ENCODE measurements around the gene UBE4B. TPM values are rescaled to one million over a fixed set of nuclear protein-coding genes. Genes with fewer than 3 reads are reported as not detected.
"Not testable (repeated sequence)": the region's sequence is repeated elsewhere in the genome, so short reads cannot be mapped to it uniquely, and the experiment has no call there.

Gene UBE4B
- total RNA-seq, 1 donor from 2014 or later, result 39.1 TPM

DNA sequence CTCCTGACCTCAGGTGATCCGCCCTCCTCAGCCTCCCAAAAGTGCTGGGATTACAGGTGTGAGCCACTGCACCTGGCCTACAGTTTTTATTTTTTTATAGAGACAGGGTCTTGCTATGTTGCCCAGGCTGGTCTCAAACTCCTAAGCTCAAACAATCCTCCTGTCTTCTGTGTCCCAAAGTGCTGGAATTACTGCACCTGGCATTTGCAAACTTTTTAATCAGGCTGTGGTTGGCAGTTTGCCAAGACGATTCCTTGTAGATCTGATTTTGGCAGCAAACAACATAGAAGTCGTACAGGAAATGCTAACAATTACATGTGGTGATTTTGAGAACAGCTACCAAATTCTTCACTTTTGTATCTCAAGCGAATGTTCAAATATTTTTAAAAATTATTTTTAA is 25.6 kb upstream of the UBE4B start:
- ATAC-seq (no peak), DNase-seq (no peak)
- H3K27me3 ChIP-seq (ENCODE audit: low read depth), result peaks cover 25% of the 10 kb centered on the region
- H3K4me1 ChIP-seq, result no peaks in the 10 kb centered on the region
- H3K9me3 ChIP-seq, result no peaks in the 10 kb centered on the region
- H3K36me3 ChIP-seq, result no peaks in the 10 kb centered on the region
- H3K27ac ChIP-seq, result no peak overlapping the region
- H3K4me3 ChIP-seq, result no peak overlapping the region
- TF ChIP-seq, protein P1, sequence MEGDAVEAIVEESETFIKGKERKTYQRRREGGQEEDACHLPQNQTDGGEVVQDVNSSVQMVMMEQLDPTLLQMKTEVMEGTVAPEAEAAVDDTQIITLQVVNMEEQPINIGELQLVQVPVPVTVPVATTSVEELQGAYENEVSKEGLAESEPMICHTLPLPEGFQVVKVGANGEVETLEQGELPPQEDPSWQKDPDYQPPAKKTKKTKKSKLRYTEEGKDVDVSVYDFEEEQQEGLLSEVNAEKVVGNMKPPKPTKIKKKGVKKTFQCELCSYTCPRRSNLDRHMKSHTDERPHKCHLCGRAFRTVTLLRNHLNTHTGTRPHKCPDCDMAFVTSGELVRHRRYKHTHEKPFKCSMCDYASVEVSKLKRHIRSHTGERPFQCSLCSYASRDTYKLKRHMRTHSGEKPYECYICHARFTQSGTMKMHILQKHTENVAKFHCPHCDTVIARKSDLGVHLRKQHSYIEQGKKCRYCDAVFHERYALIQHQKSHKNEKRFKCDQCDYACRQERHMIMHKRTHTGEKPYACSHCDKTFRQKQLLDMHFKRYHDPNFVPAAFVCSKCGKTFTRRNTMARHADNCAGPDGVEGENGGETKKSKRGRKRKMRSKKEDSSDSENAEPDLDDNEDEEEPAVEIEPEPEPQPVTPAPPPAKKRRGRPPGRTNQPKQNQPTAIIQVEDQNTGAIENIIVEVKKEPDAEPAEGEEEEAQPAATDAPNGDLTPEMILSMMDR (IDR thresholded peaks at IDR 0.05), result no peak
- intact Hi-C loops (cut with DNase I), result no loop called here

DNA sequence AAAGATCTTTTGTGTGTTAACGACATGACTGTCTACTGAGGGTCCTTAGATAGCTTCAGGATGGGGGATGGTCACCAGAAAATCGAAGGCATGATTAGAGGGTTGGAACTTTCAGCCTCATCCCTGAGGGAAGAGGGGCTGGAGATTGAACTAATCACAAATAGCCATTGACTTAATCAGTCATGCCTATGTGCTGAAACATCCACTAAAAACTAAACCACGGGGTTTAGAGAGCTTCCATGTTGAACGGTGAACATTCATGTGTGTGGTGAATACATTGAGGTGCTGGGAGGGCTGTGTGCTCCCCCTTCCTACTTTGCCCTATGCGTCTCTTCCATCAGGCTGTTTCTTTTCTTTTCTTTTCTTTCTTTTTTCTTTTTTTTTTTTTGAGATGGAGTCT is 18.7 kb upstream of the UBE4B start:
- no peak overlapping the region for H3K27ac ChIP-seq
- no peaks in the 10 kb centered on the region for H3K9me3 ChIP-seq
- no peaks in the 10 kb centered on the region for H3K27me3 ChIP-seq (ENCODE audit: low read depth)
- intact Hi-C loops (cut with DNase I), result no loop called here
- ATAC-seq (no peak), DNase-seq (no peak)
- no peaks in the 10 kb centered on the region for H3K36me3 ChIP-seq
- TF ChIP-seq, protein P1 (IDR thresholded peaks at IDR 0.05), result no peak
- H3K4me3 ChIP-seq, result no peak overlapping the region
- H3K4me1 ChIP-seq, result peaks cover 5% of the 10 kb centered on the region

DNA sequence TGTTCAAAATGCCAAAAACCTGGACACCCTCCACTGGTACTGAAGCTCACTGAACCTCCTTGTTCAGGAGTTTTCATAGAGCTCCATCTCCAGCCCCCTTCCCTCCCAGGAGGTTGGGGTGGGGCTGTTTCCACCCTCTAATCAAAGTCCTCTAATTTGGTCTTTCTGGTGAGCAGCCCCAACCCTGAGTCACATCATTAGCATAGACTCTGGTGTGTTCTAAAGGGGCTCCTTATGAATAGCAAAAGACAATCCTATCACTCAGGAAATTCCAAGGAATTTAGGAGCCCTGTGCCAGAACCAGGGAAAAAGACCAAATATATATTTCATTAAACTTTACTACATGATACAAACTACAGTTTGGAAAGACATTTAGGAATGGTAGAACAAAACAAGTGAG is 13.2 kb upstream of the UBE4B start:
- Histone ChIP-seq H3K4me3 (no peak overlapping the region), H3K9me3 (no peaks in the 10 kb centered on the region), H3K4me1 (peaks cover 5% of the 10 kb centered on the region), H3K27ac (no peak overlapping the region), H3K27me3 (ENCODE audit: low read depth) (no peaks in the 10 kb centered on the region), H3K36me3 (no peaks in the 10 kb centered on the region)
- ATAC-seq (no peak), DNase-seq (no peak)
- intact Hi-C loops (cut with DNase I), result no loop called here
- TF ChIP-seq, protein P1 (IDR thresholded peaks at IDR 0.05), result no peak

DNA sequence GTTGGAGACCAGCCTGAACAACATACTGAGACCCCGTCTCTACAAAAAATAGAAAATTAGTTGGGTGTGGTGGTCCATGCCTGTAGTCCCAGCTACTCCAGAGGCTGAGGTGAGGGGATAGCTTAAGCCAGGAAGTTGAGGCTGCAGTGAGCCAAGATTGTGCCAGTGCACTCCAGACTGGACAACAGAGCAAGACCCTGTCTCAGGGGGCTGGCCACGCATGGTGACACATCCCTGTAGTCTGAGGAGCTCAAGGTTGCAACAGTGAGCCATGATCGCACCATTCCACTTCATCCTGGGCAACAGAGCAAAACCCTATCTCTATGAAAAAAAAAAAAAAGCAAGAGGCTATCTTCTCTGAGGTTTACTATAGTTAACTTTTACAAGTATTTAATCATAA is 12.7 kb upstream of the UBE4B start:
- ATAC-seq, result no peak
- no peaks in the 10 kb centered on the region for H3K27me3 ChIP-seq (ENCODE audit: low read depth)
- H3K4me3 ChIP-seq, result no peak overlapping the region
- TF ChIP-seq, protein P1 (IDR thresholded peaks at IDR 0.05), result no peak
- DNase-seq, result no peak
- peaks cover 5% of the 10 kb centered on the region for H3K4me1 ChIP-seq
- intact Hi-C loops (cut with DNase I), result no loop called here
- no peaks in the 10 kb centered on the region for H3K9me3 ChIP-seq
- H3K36me3 ChIP-seq, result no peaks in the 10 kb centered on the region
- no peak overlapping the region for H3K27ac ChIP-seq

DNA sequence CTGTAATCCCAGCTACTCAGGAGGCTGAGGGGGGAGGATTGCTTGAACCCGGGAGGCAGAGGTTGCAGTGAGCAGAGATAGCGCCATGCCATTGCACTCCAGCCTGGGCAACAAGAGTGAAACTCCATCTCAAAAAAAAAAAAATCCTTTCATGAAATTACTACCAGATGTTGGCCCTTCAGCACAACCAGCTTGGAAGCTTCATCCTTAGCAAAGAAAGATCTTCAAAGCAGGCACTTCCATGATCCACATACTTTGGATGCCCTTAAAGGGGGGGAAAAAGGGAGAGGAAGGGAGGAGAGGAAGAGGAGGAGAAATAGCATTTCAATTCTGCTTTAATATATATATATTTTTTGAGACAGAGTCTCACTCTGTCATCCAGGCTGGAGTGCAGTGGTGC is 12.1 kb upstream of the UBE4B start:
- ATAC-seq; H3K27ac ChIP-seq; DNase-seq; H3K4me3 ChIP-seq; H3K4me1 ChIP-seq; H3K9me3 ChIP-seq; H3K27me3 ChIP-seq (ENCODE audit: low read depth); H3K36me3 ChIP-seq; intact Hi-C loops (cut with DNase I): not testable (repeated sequence)

DNA sequence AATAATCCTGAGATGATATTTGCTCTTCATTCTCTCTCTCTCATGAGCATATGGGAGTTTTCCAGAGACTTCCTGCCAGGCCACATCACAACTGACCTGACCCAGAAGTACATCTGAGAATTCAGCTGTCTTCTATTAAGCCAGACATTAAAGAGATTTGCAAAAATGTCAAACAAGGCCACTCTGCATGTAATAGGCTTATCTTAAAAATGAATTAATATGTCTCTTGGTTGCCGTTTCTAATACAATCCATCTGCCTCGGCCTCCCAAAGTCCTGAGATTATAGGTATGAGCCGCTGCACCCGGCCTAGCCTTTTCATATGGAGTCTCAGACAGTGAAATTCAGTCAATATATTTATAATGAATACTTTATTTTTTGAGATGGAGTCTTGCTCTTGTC is 10.8 kb upstream of the UBE4B start:
- intact Hi-C loops (cut with DNase I); H3K36me3 ChIP-seq; H3K27ac ChIP-seq; ATAC-seq; H3K4me1 ChIP-seq; H3K27me3 ChIP-seq (ENCODE audit: low read depth); H3K4me3 ChIP-seq; H3K9me3 ChIP-seq; DNase-seq: not testable (repeated sequence)

DNA sequence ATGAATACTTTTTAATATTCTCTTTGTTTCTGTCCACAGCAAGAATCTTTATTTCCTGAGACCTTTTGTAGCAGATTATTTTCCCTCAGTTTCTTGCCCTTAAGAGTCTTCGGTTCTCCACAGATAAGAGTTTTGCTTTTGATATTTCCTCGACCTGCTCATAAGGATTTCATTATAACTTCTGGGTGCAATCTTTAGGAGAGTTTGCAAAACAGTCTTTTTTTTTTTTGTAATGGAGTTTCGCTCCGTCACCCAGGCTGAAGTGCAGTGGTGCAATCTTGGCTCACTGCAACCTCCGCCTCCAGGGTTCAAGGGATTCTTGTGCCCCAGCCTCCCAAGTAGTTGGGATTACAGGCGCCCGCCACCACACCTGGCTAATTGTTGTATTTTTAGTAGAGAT is 10.1 kb upstream of the UBE4B start:
- H3K9me3 ChIP-seq, result no peaks in the 10 kb centered on the region
- H3K4me1 ChIP-seq, result no peaks in the 10 kb centered on the region
- no peaks in the 10 kb centered on the region for H3K27me3 ChIP-seq (ENCODE audit: low read depth)
- no peak for DNase-seq
- no peak for ATAC-seq
- H3K36me3 ChIP-seq, result no peaks in the 10 kb centered on the region
- no peak overlapping the region for H3K27ac ChIP-seq
- intact Hi-C loops (cut with DNase I), result no loop called here
- TF ChIP-seq, protein P1 (IDR thresholded peaks at IDR 0.05), result no peak
- H3K4me3 ChIP-seq, result no peak overlapping the region
